Measurements from ENCODE around the gene INO80C.

The INO80C gene

GRCh38 chr18:35521133-35521532, 23.4 kb upstream of the INO80C start:
- DNase-seq (ENCODE audit: low read depth), result no peak
- no peak overlapping the region for H3K4me3 ChIP-seq (ENCODE audit: low read length)
- H3K27me3 ChIP-seq (replicated peaks; ENCODE audit: control insufficient read depth, insufficient read depth, low read length), result no peaks in the 10 kb centered on the region
- H3K36me3 ChIP-seq (ENCODE audit: control insufficient read depth, insufficient read depth, low read length, severe bottlenecking), result no peaks in the 10 kb centered on the region
- no peak overlapping the region for H3K9ac ChIP-seq (ENCODE audit: low read length)
- peaks cover 34% of the 10 kb centered on the region for H3K4me1 ChIP-seq (ENCODE audit: control insufficient read depth, insufficient read depth, low read length)
- H3K9me3 ChIP-seq (ENCODE audit: control insufficient read depth, low read length), result no peaks in the 10 kb centered on the region

DNA sequence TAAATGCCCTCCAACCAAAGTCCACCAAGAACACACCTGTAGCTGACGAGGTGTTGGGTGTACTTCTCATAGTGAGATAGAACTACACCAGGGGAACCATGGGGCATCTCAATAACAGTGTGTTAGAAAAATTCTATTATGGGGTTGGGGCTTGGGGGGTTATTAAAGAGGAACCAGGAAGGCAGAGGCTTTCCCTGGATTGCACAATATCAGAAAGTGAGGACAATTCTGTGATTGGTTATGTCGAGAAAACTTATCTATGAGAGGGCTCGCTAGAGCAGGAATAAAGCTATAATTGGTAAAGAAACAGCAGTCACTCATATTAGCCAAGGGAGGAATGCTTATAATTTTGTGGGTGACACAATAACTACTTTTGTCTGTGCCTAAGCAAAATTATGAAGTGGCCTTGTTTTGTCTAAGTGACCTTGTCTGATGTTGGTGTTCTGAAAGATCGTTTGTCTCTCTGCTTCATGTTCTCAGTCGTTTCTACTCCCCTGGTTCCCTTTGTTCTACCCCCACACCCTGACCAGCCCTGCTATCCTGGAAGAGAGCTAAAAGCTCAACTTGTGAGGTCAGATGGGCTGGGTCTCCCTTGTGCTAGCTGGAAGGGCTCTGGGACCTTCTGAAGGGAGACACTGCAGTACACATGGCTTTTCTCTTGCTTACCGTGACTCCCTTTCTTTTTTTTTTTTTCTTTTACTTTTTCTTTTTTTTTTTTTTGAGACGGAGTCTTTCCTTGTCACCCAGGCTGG, 21.6 kb upstream of the INO80C start:
- no peaks in the 10 kb centered on the region for H3K9me3 ChIP-seq (ENCODE audit: control insufficient read depth, low read length)

GRCh38 chr18:35517715-35518114, 20.0 kb upstream of the INO80C start:
- Histone ChIP-seq H3K9me3 (ENCODE audit: control insufficient read depth, low read length) (no peaks in the 10 kb centered on the region), H3K9ac (ENCODE audit: low read length) (no peak overlapping the region), H3K4me3 (ENCODE audit: low read length) (no peak overlapping the region), H3K27me3 (replicated peaks; ENCODE audit: control insufficient read depth, insufficient read depth, low read length) (no peaks in the 10 kb centered on the region), H3K4me1 (ENCODE audit: control insufficient read depth, insufficient read depth, low read length) (peaks cover 38% of the 10 kb centered on the region), H3K36me3 (ENCODE audit: control insufficient read depth, insufficient read depth, low read length, severe bottlenecking) (no peaks in the 10 kb centered on the region)
- no peak for DNase-seq (ENCODE audit: low read depth)

More for the DNA sequence above, 21.6 kb upstream of the INO80C start:
- Histone ChIP-seq H3K27me3 (replicated peaks; ENCODE audit: control insufficient read depth, insufficient read depth, low read length) (no peaks in the 10 kb centered on the region), H3K4me1 (ENCODE audit: control insufficient read depth, insufficient read depth, low read length) (peaks cover 28% of the 10 kb centered on the region), H3K4me3 (ENCODE audit: low read length) (no peak overlapping the region), H3K9ac (ENCODE audit: low read length) (no peak overlapping the region), H3K36me3 (ENCODE audit: control insufficient read depth, insufficient read depth, low read length, severe bottlenecking) (no peaks in the 10 kb centered on the region)
- DNase-seq (ENCODE audit: low read depth), result no peak

- Histone ChIP-seq H3K4me1 (ENCODE audit: control insufficient read depth, insufficient read depth, low read length) (peaks cover 35% of the 10 kb centered on the region), H3K36me3 (ENCODE audit: control insufficient read depth, insufficient read depth, low read length, severe bottlenecking) (no peaks in the 10 kb centered on the region), H3K27me3 (replicated peaks; ENCODE audit: control insufficient read depth, insufficient read depth, low read length) (no peaks in the 10 kb centered on the region), H3K9ac (ENCODE audit: low read length) (no peak overlapping the region), H3K4me3 (ENCODE audit: low read length) (no peak overlapping the region), H3K9me3 (ENCODE audit: control insufficient read depth, low read length) (no peaks in the 10 kb centered on the region)
- DNase-seq (ENCODE audit: low read depth), result no peak
Measured at GRCh38 chr18:35516789-35517188, 19.0 kb upstream of the INO80C start.

DNA sequence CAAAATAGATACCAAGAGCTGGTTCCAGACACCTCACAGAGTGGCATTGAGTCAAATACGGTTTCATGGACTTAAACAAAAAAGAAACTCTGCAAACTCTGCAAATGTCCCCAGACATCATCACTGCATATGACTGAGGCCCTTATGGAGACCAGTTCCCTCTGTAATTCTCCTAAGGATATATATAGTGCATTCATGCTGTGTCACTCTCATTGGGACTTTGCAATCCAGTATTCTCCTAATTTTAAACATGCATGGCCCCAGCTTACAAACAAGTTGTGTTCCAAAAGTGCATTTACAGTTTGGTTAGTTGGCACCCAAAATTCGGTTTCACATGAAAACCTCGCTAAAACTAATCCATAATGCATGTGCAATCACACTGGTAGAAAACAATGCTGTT, 18.6 kb upstream of the INO80C start:
- H3K4me1 ChIP-seq (ENCODE audit: control insufficient read depth, insufficient read depth, low read length), result peaks cover 35% of the 10 kb centered on the region
- no peak overlapping the region for H3K4me3 ChIP-seq (ENCODE audit: low read length)
- H3K9ac ChIP-seq (ENCODE audit: low read length), result no peak overlapping the region
- H3K27me3 ChIP-seq (replicated peaks; ENCODE audit: control insufficient read depth, insufficient read depth, low read length), result no peaks in the 10 kb centered on the region
- no peak for DNase-seq (ENCODE audit: low read depth)
- H3K9me3 ChIP-seq (ENCODE audit: control insufficient read depth, low read length), result no peaks in the 10 kb centered on the region
- no peaks in the 10 kb centered on the region for H3K36me3 ChIP-seq (ENCODE audit: control insufficient read depth, insufficient read depth, low read length, severe bottlenecking)

GRCh38 chr18:35515460-35516130, 17.8 kb upstream of the INO80C start:
- Histone ChIP-seq H3K9me3 (ENCODE audit: control insufficient read depth, low read length) (no peaks in the 10 kb centered on the region), H3K36me3 (ENCODE audit: control insufficient read depth, insufficient read depth, low read length, severe bottlenecking) (no peaks in the 10 kb centered on the region), H3K4me3 (ENCODE audit: low read length) (no peak overlapping the region), H3K4me1 (ENCODE audit: control insufficient read depth, insufficient read depth, low read length) (peaks cover 35% of the 10 kb centered on the region), H3K27me3 (replicated peaks; ENCODE audit: control insufficient read depth, insufficient read depth, low read length) (no peaks in the 10 kb centered on the region), H3K9ac (ENCODE audit: low read length) (no peak overlapping the region)
- peak; percentile 35 for DNase-seq (ENCODE audit: low read depth)

DNA sequence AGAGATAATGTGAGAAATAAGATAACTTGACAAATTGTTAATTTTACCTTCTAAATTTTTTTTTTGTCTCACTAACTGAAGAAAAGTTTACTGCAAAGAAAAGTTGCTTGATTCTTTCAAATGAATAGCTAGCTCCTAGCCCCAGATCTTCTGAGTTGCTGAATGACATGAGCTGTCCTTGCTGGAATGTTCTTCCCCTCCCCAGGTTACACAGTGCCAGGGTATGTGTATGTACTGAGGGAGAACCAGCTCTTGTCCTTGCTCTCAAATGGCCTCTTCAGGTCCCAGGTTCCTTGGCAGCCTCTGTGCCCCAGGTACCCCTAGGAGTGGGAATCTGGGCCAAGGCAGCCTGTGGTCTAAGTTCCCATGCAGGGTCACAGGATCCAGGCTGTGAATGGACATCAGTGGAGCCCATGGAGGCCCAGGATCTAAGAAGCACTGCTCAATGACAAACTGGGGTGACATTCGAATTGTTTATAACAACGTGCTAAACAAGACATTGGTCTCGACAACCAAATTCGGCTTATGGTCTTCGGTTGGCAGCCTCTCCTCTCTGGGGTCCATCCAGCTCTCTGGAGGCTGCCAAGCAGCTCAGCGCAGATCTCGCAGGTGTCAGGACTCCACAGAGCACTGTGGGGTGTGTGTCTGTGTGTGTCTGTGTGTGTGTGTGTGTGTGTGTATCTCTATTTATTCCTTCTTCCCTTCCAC, 17.1 kb upstream of the INO80C start:
- H3K4me1 ChIP-seq (ENCODE audit: control insufficient read depth, insufficient read depth, low read length), result peaks cover 35% of the 10 kb centered on the region
- DNase-seq (ENCODE audit: low read depth), result no peak

DNA sequence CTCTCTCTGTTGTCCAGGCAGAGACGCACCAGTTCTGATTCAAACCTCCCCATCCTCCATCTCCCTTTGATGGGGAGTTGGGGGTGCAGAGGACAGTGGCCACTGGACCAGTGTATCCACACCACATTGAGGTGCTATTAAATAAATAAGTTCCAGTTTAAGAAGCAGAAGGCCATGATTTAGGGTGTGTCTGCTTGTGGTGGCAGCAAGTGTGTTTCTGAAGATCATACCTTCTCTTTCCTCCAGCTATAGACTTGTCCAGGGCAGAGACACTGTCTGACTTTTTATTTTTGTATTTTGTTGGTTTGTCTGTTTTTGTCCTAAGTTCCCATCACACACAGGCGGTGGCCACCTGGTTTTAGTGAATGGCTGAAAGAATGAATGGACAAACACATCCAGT, 16.5 kb upstream of the INO80C start:
- Histone ChIP-seq H3K4me3 (ENCODE audit: low read length) (no peak overlapping the region), H3K27me3 (replicated peaks; ENCODE audit: control insufficient read depth, insufficient read depth, low read length) (no peaks in the 10 kb centered on the region), H3K9ac (ENCODE audit: low read length) (no peak overlapping the region), H3K9me3 (ENCODE audit: control insufficient read depth, low read length) (no peaks in the 10 kb centered on the region), H3K4me1 (ENCODE audit: control insufficient read depth, insufficient read depth, low read length) (peaks cover 35% of the 10 kb centered on the region), H3K36me3 (ENCODE audit: control insufficient read depth, insufficient read depth, low read length, severe bottlenecking) (no peaks in the 10 kb centered on the region)
- DNase-seq (ENCODE audit: low read depth), result no peak

More for the DNA sequence above, 17.1 kb upstream of the INO80C start:
- Histone ChIP-seq H3K4me3 (ENCODE audit: low read length) (no peak overlapping the region), H3K9me3 (ENCODE audit: control insufficient read depth, low read length) (no peaks in the 10 kb centered on the region), H3K27me3 (replicated peaks; ENCODE audit: control insufficient read depth, insufficient read depth, low read length) (no peaks in the 10 kb centered on the region), H3K36me3 (ENCODE audit: control insufficient read depth, insufficient read depth, low read length, severe bottlenecking) (no peaks in the 10 kb centered on the region), H3K9ac (ENCODE audit: low read length) (no peak overlapping the region)

DNA sequence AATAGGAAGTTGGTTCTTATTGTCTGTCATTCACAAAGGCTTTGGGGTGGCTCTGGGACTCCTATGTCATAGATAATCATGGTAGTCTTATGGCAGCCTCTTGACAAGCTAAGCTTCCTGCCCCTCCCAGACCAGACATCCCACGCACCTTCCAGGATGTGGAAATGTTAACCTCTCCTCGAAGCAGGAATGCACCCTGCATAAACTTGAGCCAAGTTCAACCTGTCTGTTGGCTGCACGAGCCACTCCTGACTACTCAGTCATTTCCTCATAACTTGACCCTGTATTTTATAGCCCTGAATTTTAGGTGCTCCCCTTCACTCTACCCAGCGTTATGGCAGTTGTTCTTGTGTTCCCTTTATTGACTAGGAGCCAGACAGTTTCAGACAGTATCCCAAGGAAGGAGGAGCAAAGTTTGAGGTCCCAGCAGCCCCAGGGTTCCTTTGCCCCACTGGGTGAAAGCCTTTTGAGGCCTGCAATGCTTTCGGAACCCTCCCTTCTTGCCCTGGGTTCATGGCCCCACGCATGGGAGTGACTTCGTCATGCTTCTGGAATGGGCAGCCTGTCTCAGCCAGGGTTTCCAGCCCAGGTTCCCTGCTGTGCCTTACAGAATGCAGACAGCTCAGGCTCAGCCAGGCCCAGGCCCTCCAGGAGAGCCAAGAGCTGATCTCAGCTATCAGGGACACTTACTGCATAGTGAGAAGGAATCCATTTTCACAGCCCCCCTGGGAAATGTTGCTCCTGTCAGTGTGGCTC, 15.6 kb upstream of the INO80C start:
- no peaks in the 10 kb centered on the region for H3K27me3 ChIP-seq (replicated peaks; ENCODE audit: control insufficient read depth, insufficient read depth, low read length)
- peak; percentile 19 for DNase-seq (ENCODE audit: low read depth)
- H3K4me1 ChIP-seq (ENCODE audit: control insufficient read depth, insufficient read depth, low read length), result peaks cover 35% of the 10 kb centered on the region
- H3K9me3 ChIP-seq (ENCODE audit: control insufficient read depth, low read length), result no peaks in the 10 kb centered on the region
- no peaks in the 10 kb centered on the region for H3K36me3 ChIP-seq (ENCODE audit: control insufficient read depth, insufficient read depth, low read length, severe bottlenecking)
- H3K9ac ChIP-seq (ENCODE audit: low read length), result peak overlapping the region; percentile 27
- H3K4me3 ChIP-seq (ENCODE audit: low read length), result peak overlapping the region; percentile 4

- no peak for DNase-seq (ENCODE audit: low read depth)
- Histone ChIP-seq H3K4me3 (ENCODE audit: low read length) (no peak overlapping the region), H3K4me1 (ENCODE audit: control insufficient read depth, insufficient read depth, low read length) (peaks cover 35% of the 10 kb centered on the region), H3K36me3 (ENCODE audit: control insufficient read depth, insufficient read depth, low read length, severe bottlenecking) (no peaks in the 10 kb centered on the region), H3K27me3 (replicated peaks; ENCODE audit: control insufficient read depth, insufficient read depth, low read length) (no peaks in the 10 kb centered on the region), H3K9ac (ENCODE audit: low read length) (no peak overlapping the region), H3K9me3 (ENCODE audit: control insufficient read depth, low read length) (no peaks in the 10 kb centered on the region)
Measured at GRCh38 chr18:35512761-35513160, 15.0 kb upstream of the INO80C start.

DNA sequence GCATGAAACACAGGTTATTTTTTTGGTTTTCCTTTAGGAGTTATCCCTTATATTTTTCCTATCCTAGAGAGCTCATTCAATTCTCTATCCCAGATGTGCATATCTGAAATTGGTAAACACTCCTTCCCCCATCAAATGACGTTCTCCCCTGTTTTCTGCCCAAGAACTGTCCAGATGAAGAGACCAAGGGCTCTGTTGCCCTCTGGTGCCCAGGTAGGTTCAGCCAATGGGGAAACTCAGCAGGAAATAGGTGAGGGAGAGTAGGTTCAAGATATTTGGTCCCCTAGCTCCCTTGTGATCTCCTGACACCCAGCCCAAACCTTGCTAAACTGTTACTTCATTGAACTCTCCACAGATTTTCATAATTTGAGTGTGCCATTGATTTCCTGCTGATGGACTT, 14.1 kb upstream of the INO80C start:
- Histone ChIP-seq H3K9me3 (ENCODE audit: control insufficient read depth, low read length) (no peaks in the 10 kb centered on the region), H3K27me3 (replicated peaks; ENCODE audit: control insufficient read depth, insufficient read depth, low read length) (no peaks in the 10 kb centered on the region), H3K9ac (ENCODE audit: low read length) (no peak overlapping the region), H3K4me3 (ENCODE audit: low read length) (no peak overlapping the region), H3K36me3 (ENCODE audit: control insufficient read depth, insufficient read depth, low read length, severe bottlenecking) (no peaks in the 10 kb centered on the region), H3K4me1 (ENCODE audit: control insufficient read depth, insufficient read depth, low read length) (peaks cover 25% of the 10 kb centered on the region)
- DNase-seq (ENCODE audit: low read depth), result no peak

Measured in adipocyte (in vitro differentiated cells).